ENCODE data around the gene LKAAEAR1.

DNA sequence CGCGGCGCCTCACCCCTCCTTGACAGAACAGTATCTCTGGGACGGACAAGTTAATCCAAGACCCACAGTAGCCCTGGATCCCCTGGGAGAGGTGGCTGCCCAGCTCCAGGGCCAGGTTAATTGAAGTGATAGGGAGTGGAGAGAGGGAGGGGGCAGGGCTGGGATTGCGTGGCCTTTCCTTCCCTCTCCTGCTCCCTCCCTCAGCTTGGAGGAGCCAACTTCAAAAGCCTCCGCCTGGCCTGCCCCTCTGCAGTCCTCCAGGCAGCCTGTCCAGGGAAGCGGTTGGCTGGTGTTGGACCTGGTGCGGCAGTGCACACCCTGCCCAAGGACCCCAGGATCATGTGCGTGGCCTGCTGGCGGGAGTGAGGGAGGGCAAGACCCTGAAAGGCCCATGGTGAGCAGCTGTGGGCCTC is 48.3 kb downstream of the LKAAEAR1 start, which contains the start of gene C20orf204:
- no peak for TF ChIP-seq CTCF (IDR thresholded peaks at IDR 0.05; ENCODE audit: insufficient read depth, low read depth, low read length)
- TF ChIP-seq EZH2 (IDR thresholded peaks at IDR 0.05; ENCODE audit: insufficient read depth, low read length), result no peak
